GM21447 (cell line): Measurements from ENCODE around the gene ANAPC2.
A peak's percentile ranks its signal among the peaks of the same experiment; 100 is the strongest.

Source experiments
- ATAC-seq: cut with Tn5 transposase; IDR thresholded peaks from one replicate; pipeline ENCODE4 v1.9.1; 2021; ENCODE audit not compliant: unreplicated experiment

The ANAPC2 gene

DNA sequence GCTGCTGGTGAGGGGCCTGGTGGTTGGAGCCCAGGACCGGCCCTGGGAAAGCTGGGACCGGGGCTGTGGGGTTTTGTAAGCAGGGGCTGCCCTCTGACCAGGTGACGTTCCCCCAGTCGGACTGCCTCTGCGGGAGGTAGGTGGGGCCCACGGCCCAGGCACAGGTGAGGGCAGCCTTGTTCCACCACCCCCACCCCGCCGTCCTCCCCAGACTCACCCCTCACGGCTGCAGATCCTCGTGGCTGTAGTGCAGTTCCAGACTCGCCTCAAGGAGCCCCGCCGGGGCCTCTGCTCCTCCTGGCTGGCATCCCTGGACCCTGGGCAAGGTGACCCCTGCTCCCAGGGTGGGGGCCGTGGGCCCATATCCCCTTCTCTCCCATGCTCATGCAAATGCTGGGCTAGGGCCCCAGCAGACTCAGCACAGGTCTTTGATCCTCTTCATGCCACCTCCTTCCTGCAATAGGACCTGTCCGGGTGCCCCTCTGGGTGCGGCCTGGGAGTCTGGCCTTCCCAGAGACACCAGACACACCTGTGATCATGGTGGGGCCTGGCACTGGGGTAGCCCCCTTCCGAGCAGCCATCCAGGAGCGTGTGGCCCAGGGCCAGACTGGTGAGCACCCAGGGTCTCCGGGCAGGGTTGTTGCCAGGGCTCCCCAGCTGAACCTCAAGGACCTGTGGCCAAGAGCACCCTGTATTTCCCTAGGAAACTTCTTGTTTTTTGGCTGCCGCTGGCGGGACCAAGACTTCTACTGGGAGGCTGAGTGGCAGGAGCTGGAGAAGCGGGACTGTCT lies 27.0 kb upstream of the ANAPC2 start:
- no peak for ATAC-seq

GRCh38 chr9:137214620-137215019 lies 26.3 kb upstream of the ANAPC2 start:
- no peak for ATAC-seq

DNA sequence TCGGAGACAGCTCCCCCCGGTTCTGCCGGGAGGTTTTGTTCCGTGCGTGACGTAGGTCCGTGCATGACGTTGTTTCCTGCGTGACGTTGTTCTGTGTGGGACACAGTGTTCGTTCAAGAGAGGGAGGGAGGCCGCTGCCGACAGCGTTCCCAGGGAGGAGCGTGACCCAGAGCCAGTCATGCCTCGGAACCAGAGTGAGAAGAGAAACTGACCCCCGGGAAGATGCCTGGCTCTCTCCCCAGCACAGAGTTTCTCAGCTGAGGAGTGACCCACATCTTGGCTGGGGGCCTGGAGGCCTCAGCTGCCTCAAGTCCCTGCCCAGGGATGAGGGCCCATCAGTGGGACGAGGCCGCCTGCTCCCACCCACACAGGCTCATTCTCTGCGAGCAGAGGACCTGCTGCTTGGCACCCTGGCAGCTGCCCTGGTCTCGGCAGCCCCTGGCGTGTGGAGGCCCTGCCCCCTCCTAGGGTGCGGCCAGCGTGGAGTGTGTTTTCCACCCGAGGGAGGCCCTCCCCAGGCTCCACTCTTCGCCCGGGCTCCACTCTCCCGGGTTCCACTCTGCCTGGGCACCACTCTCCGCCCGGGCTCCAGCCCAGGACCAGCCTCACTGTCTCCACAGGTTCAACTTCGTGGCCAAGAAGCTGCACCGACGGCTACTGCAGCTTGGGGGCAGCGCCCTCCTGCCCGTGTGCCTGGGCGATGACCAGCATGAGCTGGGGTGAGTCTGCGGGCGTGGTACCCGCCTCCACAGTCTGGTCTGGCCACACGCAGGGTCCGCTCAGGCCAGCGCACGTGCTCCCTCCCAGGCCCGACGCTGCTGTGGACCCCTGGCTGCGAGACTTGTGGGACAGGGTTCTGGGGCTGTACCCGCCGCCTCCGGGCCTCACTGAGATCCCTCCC lies 25.1 kb upstream of the ANAPC2 start:
- ATAC-seq: no peak

DNA sequence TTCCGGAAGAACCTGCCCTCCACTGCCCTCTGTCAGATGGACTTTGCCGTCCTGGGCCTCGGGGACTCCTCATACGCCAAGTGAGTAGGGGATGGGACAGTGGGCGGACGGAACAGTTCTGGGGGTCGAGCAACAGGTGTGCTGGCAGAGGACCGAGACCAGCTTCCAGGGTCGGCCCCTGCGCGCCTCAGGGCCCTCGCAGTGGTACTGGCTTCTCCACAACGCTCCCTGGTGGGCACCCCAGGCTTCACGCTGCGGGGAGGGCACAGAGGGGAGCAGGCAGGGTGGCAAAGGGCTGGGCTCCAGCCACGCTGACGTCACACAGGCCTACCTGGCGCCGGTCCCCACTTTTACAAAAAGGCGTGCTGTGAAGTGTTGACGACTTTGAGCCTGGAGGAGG lies 24.2 kb upstream of the ANAPC2 start:
- no peak for ATAC-seq

DNA sequence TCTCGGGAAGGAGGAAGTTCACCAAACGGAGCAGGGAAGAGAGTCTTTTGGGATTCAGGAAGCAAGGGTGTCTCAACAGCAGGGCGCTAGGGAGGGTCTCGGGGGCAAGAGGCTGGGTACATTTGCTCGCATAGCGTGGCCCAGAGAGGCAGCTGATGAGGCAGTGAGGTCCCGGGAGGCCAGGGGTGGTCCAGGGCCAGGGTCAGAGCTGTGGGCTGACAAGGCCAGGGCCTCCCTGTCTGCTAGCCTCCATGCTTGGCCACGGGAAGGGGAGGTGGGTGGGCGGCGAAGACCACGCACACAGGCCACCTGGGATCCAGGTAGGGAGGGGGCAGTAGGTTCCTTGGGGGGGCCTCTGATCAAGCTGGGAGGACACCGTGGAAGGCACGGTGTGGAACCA lies 23.2 kb upstream of the ANAPC2 start:
- no peak for ATAC-seq

GRCh38 chr9:137206602-137207001 lies 18.2 kb upstream of the ANAPC2 start:
- no peak for ATAC-seq

DNA sequence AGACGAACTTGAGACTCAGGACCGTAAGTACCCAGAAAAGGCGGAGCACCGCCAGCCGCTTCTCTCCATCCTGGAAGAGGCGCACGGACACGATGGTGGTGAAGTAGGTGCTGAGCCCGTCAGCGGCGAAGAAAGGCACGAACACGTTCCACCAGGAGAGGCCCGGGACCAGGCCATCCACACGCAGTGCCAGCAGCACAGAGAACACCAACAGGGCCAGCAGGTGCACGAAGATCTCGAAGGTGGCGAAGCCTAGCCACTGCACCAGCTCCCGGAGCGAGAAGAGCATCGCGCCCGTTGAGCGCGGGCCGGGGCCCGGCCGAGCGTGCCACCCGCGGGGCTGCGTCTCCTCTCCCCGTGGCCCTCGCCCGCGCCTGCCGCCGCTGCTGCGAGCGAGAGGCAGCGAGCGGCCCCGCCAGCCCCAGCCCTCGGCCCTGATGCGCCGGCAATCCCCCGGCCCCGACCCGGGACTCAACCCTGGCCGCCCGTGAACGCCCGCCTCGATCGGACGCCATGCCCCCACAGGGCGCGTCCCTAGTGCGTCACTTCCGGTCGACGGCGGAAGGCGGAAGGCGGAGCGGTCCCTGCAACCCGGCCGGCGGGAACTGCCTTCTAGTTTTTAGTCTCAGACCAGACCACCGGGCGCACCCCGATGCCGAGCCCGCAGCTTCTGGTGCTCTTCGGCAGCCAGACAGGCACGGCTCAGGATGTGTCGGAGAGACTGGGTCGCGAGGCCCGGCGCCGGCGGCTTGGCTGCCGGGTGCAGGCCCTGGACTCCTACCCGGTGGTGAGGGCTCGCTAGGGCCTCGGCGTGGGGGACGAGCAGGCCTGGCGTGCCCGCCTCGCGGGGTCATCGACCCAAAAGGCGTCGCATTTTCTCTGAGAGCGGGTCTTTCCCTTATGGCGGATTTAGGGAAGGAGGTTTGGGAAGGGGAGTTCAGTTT lies 17.0 kb upstream of the ANAPC2 start, which contains the start of the genes NDOR1 and TMEM203:
NDOR1 (plus strand) TSS at position 575 of the 944 bp plus-strand sequence; CDS start at position 653, 78 bp downstream.
TMEM203 (minus strand) TSS at position 523 of the 944 bp plus-strand sequence; CDS start at position 289, 234 bp downstream.
- ATAC-seq: peak; percentile 33

DNA sequence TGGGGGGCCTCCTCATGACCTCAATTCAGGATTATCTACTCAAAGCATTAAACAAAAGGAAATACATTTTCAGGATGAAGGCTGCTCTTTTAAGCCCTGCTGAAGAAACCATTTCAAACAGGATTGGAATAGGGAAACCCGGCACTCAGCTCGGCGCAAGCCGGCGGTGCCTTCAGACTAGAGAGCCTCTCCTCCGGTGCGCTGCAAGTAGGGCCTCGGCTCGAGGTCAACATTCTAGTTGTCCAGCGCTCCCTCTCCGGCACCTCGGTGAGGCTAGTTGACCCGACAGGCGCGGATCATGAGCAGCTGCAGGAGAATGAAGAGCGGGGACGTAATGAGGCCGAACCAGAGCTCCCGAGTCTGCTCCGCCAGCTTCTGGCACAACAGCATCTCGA lies 16.4 kb upstream of the ANAPC2 start:
- no peak for ATAC-seq

DNA sequence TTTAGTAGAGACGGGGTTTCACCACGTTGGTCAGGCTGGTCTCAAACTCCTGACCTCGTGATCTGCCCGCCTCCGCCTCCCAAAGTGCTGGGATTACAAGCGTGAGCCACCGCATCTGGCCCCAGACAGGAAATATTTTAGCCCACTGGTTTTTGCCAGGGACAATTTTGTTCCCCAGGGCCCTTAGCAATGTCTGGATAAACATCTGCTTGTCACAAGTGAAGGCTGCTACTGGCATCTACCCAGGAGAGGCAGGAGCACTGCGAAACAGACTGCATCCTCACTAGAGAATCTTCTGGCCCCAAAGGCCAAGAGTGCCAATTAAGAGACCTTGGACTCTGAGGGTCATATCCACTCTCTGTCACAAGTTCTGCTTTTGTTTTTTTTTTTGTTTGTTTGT lies 14.6 kb upstream of the ANAPC2 start:
- ATAC-seq: no peak

DNA sequence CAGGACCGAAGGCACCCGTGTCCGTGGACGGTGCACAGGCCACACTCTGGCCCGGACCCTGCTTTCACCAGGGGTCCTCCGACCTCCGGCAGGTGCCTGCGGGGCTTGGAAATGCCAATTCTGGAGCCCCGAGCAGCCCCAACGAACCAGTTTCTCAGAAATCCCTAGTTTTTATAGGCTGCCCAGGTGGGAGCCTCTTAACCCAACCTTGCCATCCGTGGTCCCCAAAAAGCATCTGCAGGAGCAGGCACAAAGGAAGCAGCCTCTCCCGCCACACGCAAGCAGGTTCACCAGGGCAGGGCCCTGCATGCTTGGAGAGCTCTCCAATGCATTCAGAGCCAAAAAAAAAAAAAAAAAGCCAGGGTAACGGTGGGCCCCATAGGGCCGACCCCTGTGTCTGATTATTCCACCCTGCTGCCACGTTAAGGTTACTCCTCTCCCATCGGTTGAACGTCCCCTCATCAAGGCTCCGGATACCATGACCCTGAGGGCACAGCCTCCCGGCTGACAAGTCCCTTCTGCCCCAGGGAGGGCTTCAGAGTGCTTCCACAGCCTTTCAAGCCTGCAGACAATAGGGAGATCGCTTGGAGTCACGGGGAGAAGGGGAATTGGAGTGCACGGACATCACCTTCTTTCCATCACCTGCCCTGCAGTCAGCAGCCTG lies 13.0 kb upstream of the ANAPC2 start:
- ATAC-seq: no peak

GRCh38 chr9:137200311-137201204 lies 12.2 kb upstream of the ANAPC2 start, which contains the start of gene TPRN:
Gene TPRN, minus strand, starts transcription at chr9:137200741. Its CDS starts 30 bp downstream, at chr9:137200711.
- peak; percentile 90 for ATAC-seq

DNA sequence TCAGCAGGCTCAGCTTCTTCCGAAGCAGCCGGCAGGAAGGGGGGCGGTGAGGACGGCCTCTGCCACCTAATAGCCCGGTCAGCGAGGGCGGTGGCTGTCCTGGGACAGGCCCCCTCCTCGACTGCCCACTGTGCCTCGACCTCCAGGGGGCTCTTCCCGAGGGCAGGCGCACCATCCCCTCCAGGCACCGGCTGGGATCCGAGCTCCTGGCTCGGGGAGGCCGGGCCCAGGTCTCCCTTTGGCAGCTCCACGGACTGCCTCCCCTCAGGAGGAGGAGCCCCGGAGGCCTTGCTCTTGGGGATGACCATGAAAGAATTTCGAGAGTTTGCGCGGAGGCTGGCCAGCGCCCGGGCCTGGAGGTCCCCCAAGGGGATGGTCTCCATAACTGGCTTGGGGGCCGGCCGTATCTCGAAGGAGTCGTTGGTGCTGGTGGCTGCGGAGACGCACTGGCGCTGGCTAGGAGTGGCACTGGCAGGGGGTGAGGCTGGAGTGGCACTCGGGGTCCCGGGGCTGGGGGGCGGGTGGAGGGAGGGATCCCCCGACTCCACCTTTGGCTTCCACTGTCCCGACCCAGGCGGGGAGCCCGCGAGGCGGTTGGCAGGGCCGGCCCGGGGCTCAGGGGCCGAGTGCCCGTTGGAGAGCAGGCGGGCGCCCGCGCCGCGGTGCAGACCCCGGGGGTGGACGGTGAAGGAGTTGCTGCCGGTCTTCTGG lies 11.2 kb upstream of the ANAPC2 start:
- ATAC-seq: no peak

DNA sequence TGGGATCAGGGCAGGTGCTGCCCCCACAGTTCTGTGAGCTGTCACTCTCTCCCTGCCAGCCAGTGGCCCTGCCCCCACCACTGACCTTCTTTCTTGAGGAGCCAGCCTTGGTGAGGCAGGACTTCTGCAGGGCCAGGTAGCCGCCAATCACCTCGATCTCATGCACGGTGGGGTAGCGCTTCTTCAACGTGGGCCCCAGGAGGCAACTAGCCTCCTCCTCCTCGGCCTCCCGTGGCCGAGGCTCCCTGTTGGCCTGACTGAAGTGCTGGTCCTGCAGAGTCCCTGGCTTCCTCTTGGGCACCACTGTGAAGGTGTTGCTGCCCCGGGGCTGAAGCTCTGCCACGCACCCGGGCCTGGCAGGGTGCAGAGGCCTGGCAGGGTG lies 10.5 kb upstream of the ANAPC2 start:
- ATAC-seq: no peak

- no peak for ATAC-seq
Observed at GRCh38 chr9:137198051-137198901, 9.9 kb upstream of the ANAPC2 start.

DNA sequence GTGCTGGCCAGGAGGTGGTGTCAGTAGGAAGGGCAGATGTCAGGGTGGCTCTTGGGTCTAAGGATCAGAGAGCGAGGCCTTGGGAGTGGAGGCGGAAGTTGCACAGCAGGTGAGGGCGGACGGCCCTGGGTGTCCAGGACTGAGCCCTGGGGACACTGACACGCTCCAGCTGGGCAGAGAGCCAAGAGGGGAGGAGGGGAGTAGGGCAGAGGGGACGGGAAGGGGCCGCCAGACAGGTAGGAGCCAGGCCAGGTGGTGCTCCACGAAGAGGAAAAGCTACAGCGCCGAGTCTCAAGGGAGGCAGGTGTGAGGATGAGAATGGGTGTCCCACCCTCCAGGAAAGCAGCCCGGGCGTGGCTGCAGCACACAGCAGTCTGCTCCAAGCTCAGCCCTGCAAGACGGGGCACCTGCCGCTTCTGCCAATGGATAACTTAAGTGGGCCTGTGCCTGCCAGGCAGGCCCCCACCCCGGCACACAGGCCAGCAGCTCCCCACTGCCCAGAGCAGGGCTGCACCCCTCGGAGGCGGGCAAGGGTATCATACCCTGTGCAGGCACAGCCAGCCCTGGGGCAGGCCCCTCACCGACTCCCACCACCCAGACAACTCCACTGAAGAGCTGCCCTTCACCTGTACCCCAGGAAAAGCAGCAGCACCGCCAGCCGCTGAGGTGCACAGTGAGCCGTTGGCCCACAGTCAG lies 7.3 kb upstream of the ANAPC2 start:
- ATAC-seq: no peak

GRCh38 chr9:137194909-137195308 lies 6.5 kb upstream of the ANAPC2 start:
- no peak for ATAC-seq

DNA sequence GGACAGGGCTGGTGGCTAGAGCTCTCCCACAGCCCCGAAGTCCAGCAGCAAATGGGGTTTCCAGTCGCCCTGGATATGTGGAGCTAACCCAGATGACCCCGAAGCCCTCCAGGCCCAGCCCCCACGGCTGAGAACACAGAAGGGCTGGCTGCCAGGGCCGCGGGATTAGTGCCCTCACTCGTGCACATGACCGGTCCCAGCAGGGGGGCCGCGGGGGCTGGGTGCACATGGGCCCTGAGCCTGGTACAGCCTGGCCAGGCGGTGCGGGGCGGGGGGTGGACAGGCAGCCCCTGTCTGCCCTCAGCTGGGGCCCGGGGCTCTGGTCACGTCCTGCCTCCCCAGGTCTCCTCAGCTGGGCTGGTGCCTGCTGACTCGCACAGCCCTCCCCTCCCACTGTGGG lies 6.0 kb upstream of the ANAPC2 start:
- no peak for ATAC-seq
